ENCODE measurements around the gene OR7C2. TPM values are rescaled to one million over a fixed set of nuclear protein-coding genes. Genes with fewer than 3 reads are reported as not detected.
A peak's percentile ranks its signal among the peaks of the same experiment; 100 is the strongest.

OR7C2 gene
- total RNA-seq, 1 experiment from 2014 or later: not detected

DNA sequence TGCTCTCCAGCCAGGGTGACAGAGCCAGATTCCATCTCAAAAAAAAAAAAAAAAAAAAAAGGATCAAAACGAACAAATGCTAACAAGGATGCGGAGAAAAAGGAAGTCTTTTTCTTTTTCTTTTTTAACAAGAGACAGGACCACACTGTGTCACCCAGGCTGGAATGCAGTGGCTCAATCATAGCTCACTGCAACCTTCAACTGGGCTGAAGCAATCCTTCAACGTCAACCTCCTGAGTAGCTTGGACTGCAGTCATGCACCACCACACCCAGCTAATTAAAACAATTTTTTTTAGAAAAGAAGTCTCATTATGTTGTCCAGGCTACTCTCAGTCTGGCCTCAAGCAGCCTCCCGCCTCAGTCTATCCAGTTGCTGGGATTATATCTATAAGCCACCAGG is 34.6 kb upstream of the OR7C2 start:
- no CpG with 5 or more reads among the region's 4 CpGs for WGBS (ENCODE audit: extremely low coverage, insufficient read length, low lambda C conversion rate)
- no peak overlapping the region for H2BK20ac ChIP-seq (ENCODE audit: low read depth, low read length, poor library complexity, severe bottlenecking)
- no peaks in the 10 kb centered on the region for H3K23me2 ChIP-seq (ENCODE audit: insufficient read length, low read depth, low read length, poor library complexity, severe bottlenecking)
- no peak overlapping the region for H3K23ac ChIP-seq (ENCODE audit: insufficient read length, low read depth, low read length)
- no peak overlapping the region for H3K4me2 ChIP-seq (ENCODE audit: insufficient read depth, insufficient read length, low read length)
- peak overlapping the region in 1 of 3 experiments; percentile 69; a peak in 2 of 7 replicates for H3K27ac Mint-ChIP-seq
- H3K79me1 ChIP-seq (ENCODE audit: insufficient read depth, low read depth, low read length, poor library complexity, severe bottlenecking): no peaks in the 10 kb centered on the region
- no peak overlapping the region for H3K9ac ChIP-seq (ENCODE audit: extremely low read depth, insufficient read length, low read length)
- H4K91ac ChIP-seq (ENCODE audit: insufficient read length, low read depth, low read length): no peak overlapping the region
- no peak overlapping the region for H3T11ph ChIP-seq (ENCODE audit: low read length)
- no peaks in the 10 kb centered on the region for H3K4me1 ChIP-seq (ENCODE audit: insufficient read depth, low read length)
- H3K9me3 Mint-ChIP-seq: peaks cover 11 to 94% of the 10 kb centered on the region in 2 experiments
- no peaks in the 10 kb centered on the region for H3K9me3 ChIP-seq (ENCODE audit: control insufficient read depth, low read depth, low read length)
- peaks cover 3% of the 10 kb centered on the region for H3K27me3 Mint-ChIP-seq (ENCODE audit: low read depth)
- no peak overlapping the region for H4K8ac ChIP-seq (replicated peaks; ENCODE audit: insufficient read length, low read depth, low read length)
- TF ChIP-seq, protein P1, sequence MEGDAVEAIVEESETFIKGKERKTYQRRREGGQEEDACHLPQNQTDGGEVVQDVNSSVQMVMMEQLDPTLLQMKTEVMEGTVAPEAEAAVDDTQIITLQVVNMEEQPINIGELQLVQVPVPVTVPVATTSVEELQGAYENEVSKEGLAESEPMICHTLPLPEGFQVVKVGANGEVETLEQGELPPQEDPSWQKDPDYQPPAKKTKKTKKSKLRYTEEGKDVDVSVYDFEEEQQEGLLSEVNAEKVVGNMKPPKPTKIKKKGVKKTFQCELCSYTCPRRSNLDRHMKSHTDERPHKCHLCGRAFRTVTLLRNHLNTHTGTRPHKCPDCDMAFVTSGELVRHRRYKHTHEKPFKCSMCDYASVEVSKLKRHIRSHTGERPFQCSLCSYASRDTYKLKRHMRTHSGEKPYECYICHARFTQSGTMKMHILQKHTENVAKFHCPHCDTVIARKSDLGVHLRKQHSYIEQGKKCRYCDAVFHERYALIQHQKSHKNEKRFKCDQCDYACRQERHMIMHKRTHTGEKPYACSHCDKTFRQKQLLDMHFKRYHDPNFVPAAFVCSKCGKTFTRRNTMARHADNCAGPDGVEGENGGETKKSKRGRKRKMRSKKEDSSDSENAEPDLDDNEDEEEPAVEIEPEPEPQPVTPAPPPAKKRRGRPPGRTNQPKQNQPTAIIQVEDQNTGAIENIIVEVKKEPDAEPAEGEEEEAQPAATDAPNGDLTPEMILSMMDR (conservative IDR thresholded peaks at IDR 0.05): no peak
- H2AK5ac ChIP-seq (ENCODE audit: insufficient read length, low read length): no peak overlapping the region
- no peak overlapping the region for H4K5ac ChIP-seq (ENCODE audit: insufficient read length, low read depth, low read length)
- H3K4me3 Mint-ChIP-seq: no peak overlapping the region
- no peak overlapping the region for H3K18ac ChIP-seq (ENCODE audit: insufficient read length, low read depth, low read length)
- H2AFZ ChIP-seq (ENCODE audit: low read length): no peak overlapping the region
- no peaks in the 10 kb centered on the region for H3K4me1 Mint-ChIP-seq
- no peaks in the 10 kb centered on the region for H3K27me3 ChIP-seq (ENCODE audit: insufficient read depth, low read length)
- no peak for DNase-seq
- H4K20me1 ChIP-seq (ENCODE audit: control insufficient read depth, insufficient read depth, insufficient read length): no peaks in the 10 kb centered on the region
- H3K14ac ChIP-seq (ENCODE audit: insufficient read depth, low read length): no peak overlapping the region
- no peak overlapping the region for H2BK5ac ChIP-seq (ENCODE audit: insufficient read length, low read length)
- H3K36me3 Mint-ChIP-seq (ENCODE audit: insufficient read depth in 1 of 3, low read depth in 3 of 3): peaks cover 0 to 39% (median 0%) of the 10 kb centered on the region in 3 experiments; a peak in 2 of 7 replicates
- no peak overlapping the region for H2BK15ac ChIP-seq (ENCODE audit: low read depth, low read length)
- no peak overlapping the region for H2BK120ac ChIP-seq (ENCODE audit: low read depth, low read length, poor library complexity, severe bottlenecking)
- H2BK12ac ChIP-seq (ENCODE audit: insufficient read length, low read depth, low read length): no peak overlapping the region
- H3K79me2 ChIP-seq (ENCODE audit: insufficient read depth, low read length): no peaks in the 10 kb centered on the region
- no peak overlapping the region for H3K4ac ChIP-seq (ENCODE audit: low read depth, low read length)
- no peak overlapping the region for H3K27ac ChIP-seq (ENCODE audit: insufficient read length, low read depth, low read length)
- H3K56ac ChIP-seq (ENCODE audit: insufficient read length, low read depth, low read length): no peak overlapping the region
